ENCODE measurements around the gene SP7.

- TF ChIP-seq CTCF (IDR thresholded peaks at IDR 0.05) (peak; percentile 78 to 84 (median 82)), POLR2AphosphoS5 (IDR thresholded peaks at IDR 0.05) (peak; percentile 36 to 71), POLR2A (IDR thresholded peaks at IDR 0.05; ENCODE audit: low read depth) (no peak), EP300 (IDR thresholded peaks at IDR 0.05) (no peak)
These were observed 8.8 kb upstream of the SP7 start for GRCh38 chr12:53344824-53345485.

Data from esophagus muscularis mucosa (tissue), 4 donors.